Activated CD8-positive, alpha-beta memory T cell treated with anti-CD3 and anti-CD28 coated beads, Interleukin-2, amount 10 ng/mL, durations not matched to agents 7 days and 5 days (primary cell): ENCODE measurements around the gene SYNC. TPM values are rescaled to one million over a fixed set of nuclear protein-coding genes. Genes with fewer than 3 reads are reported as not detected.
"Not testable (repeated sequence)": the region's sequence is repeated elsewhere in the genome, so short reads cannot be mapped to it uniquely, and the experiment has no call there.

Experiments
- ATAC-seq: fragments of 150-1000 bp; cut with Tn5 transposase; one replicate; pipeline ENCODE4 v1.10.0; 2021; ENCODE audit warnings: moderate library complexity
- CTCF ChIA-PET: fragments of 350-600 bp; sonication (Branson Sonifier 250); formaldehyde crosslinking; loops from one replicate; lab custom pipeline; 2021; ENCODE audit warnings: antibody characterized with exemption; lab: Charles Lee
- DNase-seq: peaks from one replicate; pipeline ENCODE4 v3.0.0-alpha.2; 2020
- H3K27ac Mint-ChIP-seq: one replicate; pipeline ENCODE4 v1.8.0; 2021; ENCODE audit warnings: mild to moderate bottlenecking, mixed read lengths
- H3K27me3 Mint-ChIP-seq: one replicate; pipeline ENCODE4 v1.8.0; 2021; ENCODE audit warnings: mixed read lengths
- H3K36me3 Mint-ChIP-seq: one replicate; pipeline ENCODE4 v1.8.0; 2021; ENCODE audit warnings: mild to moderate bottlenecking, mixed read lengths
- H3K4me1 Mint-ChIP-seq: one replicate; pipeline ENCODE4 v1.8.0; 2021; ENCODE audit warnings: mixed read lengths
- H3K4me3 Mint-ChIP-seq: one replicate; pipeline ENCODE4 v1.8.0; 2021; ENCODE audit warnings: mild to moderate bottlenecking, moderate library complexity, mixed read lengths
- H3K9me3 Mint-ChIP-seq: one replicate; pipeline ENCODE4 v1.8.0; 2022; ENCODE audit warnings: low read depth, mixed read lengths
- total RNA-seq, 2 experiments: library from RNA; stranded (reverse); gene quantifications; one replicate each; pipeline ENCODE4 v1.2.3, GENCODE V29; 2021

Gene SYNC
- total RNA-seq, 2 experiments from 2014 or later = not detected

- DNase-seq, H3K9me3 Mint-ChIP-seq, H3K4me3 Mint-ChIP-seq, ATAC-seq, H3K36me3 Mint-ChIP-seq, H3K27ac Mint-ChIP-seq, H3K4me1 Mint-ChIP-seq, CTCF ChIA-PET: not testable (repeated sequence)
- peaks cover 23% of the 10 kb centered on the region for H3K27me3 Mint-ChIP-seq
These were observed 5.6 kb downstream of the SYNC start for GRCh38 chr1:32696996-32697395.

GRCh38 chr1:32696041-32696440 lies 6.5 kb downstream of the SYNC start:
- Mint-ChIP-seq H3K27me3 (peaks cover 14% of the 10 kb centered on the region), H3K27ac (no peak overlapping the region), H3K36me3 (no peaks in the 10 kb centered on the region), H3K4me3 (no peak overlapping the region), H3K4me1 (peaks cover 7% of the 10 kb centered on the region), H3K9me3 (no peaks in the 10 kb centered on the region)
- no peak for ATAC-seq
- DNase-seq = no peak
- CTCF ChIA-PET = no interaction called here

GRCh38 chr1:32695098-32695904 lies 7.3 kb downstream of the SYNC start:
- DNase-seq (no peak), ATAC-seq (no peak)
- no peak overlapping the region for H3K27ac Mint-ChIP-seq
- no peaks in the 10 kb centered on the region for H3K36me3 Mint-ChIP-seq
- H3K4me3 Mint-ChIP-seq = no peak overlapping the region
- H3K9me3 Mint-ChIP-seq = no peaks in the 10 kb centered on the region
- H3K4me1 Mint-ChIP-seq = peaks cover 7% of the 10 kb centered on the region
- peaks cover 12% of the 10 kb centered on the region for H3K27me3 Mint-ChIP-seq
- CTCF ChIA-PET = interaction anchor here (2.1 kb wide), 1 partner anchor 17 kb away, joined by 10 read pairs; no protein-coding TSS in a partner anchor

- Mint-ChIP-seq H3K36me3 (no peaks in the 10 kb centered on the region), H3K9me3 (no peaks in the 10 kb centered on the region), H3K4me3 (no peak overlapping the region), H3K4me1 (peaks cover 5% of the 10 kb centered on the region), H3K27ac (no peak overlapping the region), H3K27me3 (peaks cover 1% of the 10 kb centered on the region)
- ATAC-seq = no peak
- DNase-seq = no peak
- CTCF ChIA-PET = interaction anchor here (1.2 to 2.1 kb wide), 2 partner anchors 12 to 19 kb away, joined by 3 to 10 read pairs; no protein-coding TSS in a partner anchor
These were observed 9.0 kb downstream of the SYNC start for GRCh38 chr1:32693455-32694174.

- ATAC-seq (no peak), DNase-seq (no peak)
- no peaks in the 10 kb centered on the region for H3K4me1 Mint-ChIP-seq
- H3K9me3 Mint-ChIP-seq = no peaks in the 10 kb centered on the region
- CTCF ChIA-PET = interaction anchor here (1.1 kb wide), 2 partner anchors 26 to 186 kb away, joined by 3 to 4 read pairs; no protein-coding TSS in a partner anchor
- no peak overlapping the region for H3K27ac Mint-ChIP-seq
- peaks cover 29% of the 10 kb centered on the region for H3K36me3 Mint-ChIP-seq
- H3K4me3 Mint-ChIP-seq = no peak overlapping the region
- no peaks in the 10 kb centered on the region for H3K27me3 Mint-ChIP-seq
These were observed 16.2 kb downstream of the SYNC start for GRCh38 chr1:32686387-32686786.

GRCh38 chr1:32685498-32685897 lies 17.1 kb downstream of the SYNC start:
- no peak overlapping the region for H3K27ac Mint-ChIP-seq
- H3K36me3 Mint-ChIP-seq = peaks cover 38% of the 10 kb centered on the region
- H3K27me3 Mint-ChIP-seq = no peaks in the 10 kb centered on the region

GRCh38 chr1:32684167-32684811 lies 18.3 kb downstream of the SYNC start:
- no peak for ATAC-seq
- Mint-ChIP-seq H3K9me3 (no peaks in the 10 kb centered on the region), H3K27ac (peak overlapping the region; percentile 20), H3K36me3 (peaks cover 45% of the 10 kb centered on the region), H3K4me3 (no peak overlapping the region), H3K27me3 (no peaks in the 10 kb centered on the region), H3K4me1 (no peaks in the 10 kb centered on the region)
- CTCF ChIA-PET = interaction anchor here (0.6 to 1.6 kb wide), 2 partner anchors 25 to 28 kb away, joined by 3 to 8 read pairs; no protein-coding TSS in a partner anchor
- DNase-seq = no peak

More at GRCh38 chr1:32685498-32685897, 17.1 kb downstream of the SYNC start:
- no peak for ATAC-seq
- DNase-seq = no peak
- H3K4me3 Mint-ChIP-seq = no peak overlapping the region
- H3K4me1 Mint-ChIP-seq = no peaks in the 10 kb centered on the region
- CTCF ChIA-PET = interaction anchor here (1.6 kb wide), 1 partner anchor 27 kb away, joined by 8 read pairs; no protein-coding TSS in a partner anchor
- no peaks in the 10 kb centered on the region for H3K9me3 Mint-ChIP-seq

- ATAC-seq (no peak), DNase-seq (no peak)
- Mint-ChIP-seq H3K4me1 (no peaks in the 10 kb centered on the region), H3K27ac (no peak overlapping the region), H3K9me3 (no peaks in the 10 kb centered on the region), H3K4me3 (no peak overlapping the region), H3K27me3 (no peaks in the 10 kb centered on the region), H3K36me3 (peaks cover 47% of the 10 kb centered on the region)
- CTCF ChIA-PET = no interaction called here
These were observed 19.2 kb downstream of the SYNC start for GRCh38 chr1:32683397-32683796.

- no peak for ATAC-seq
- H3K4me3 Mint-ChIP-seq = no peak overlapping the region
- DNase-seq = no peak
- CTCF ChIA-PET = no interaction called here
- H3K36me3 Mint-ChIP-seq = peaks cover 57% of the 10 kb centered on the region
- no peak overlapping the region for H3K27ac Mint-ChIP-seq
- no peaks in the 10 kb centered on the region for H3K9me3 Mint-ChIP-seq
- H3K27me3 Mint-ChIP-seq = no peaks in the 10 kb centered on the region
- H3K4me1 Mint-ChIP-seq = no peaks in the 10 kb centered on the region
These were observed 20.6 kb downstream of the SYNC start for GRCh38 chr1:32681999-32682398.

- H3K36me3 Mint-ChIP-seq = peaks cover 61% of the 10 kb centered on the region
- H3K4me1 Mint-ChIP-seq = no peaks in the 10 kb centered on the region
- no peaks in the 10 kb centered on the region for H3K27me3 Mint-ChIP-seq
- CTCF ChIA-PET = no interaction called here
- no peak overlapping the region for H3K4me3 Mint-ChIP-seq
- ATAC-seq (no peak), DNase-seq (no peak)
- no peaks in the 10 kb centered on the region for H3K9me3 Mint-ChIP-seq
- no peak overlapping the region for H3K27ac Mint-ChIP-seq
These were observed 21.1 kb downstream of the SYNC start for GRCh38 chr1:32681509-32681908.

GRCh38 chr1:32680642-32681041 lies 21.9 kb downstream of the SYNC start:
- CTCF ChIA-PET = no interaction called here
- Mint-ChIP-seq H3K4me3 (no peak overlapping the region), H3K27me3 (no peaks in the 10 kb centered on the region), H3K27ac (no peak overlapping the region), H3K4me1 (no peaks in the 10 kb centered on the region), H3K9me3 (no peaks in the 10 kb centered on the region), H3K36me3 (peaks cover 58% of the 10 kb centered on the region)
- DNase-seq (no peak), ATAC-seq (no peak)

GRCh38 chr1:32679993-32680392 lies 22.6 kb downstream of the SYNC start:
- H3K4me1 Mint-ChIP-seq, DNase-seq, ATAC-seq, H3K27ac Mint-ChIP-seq, H3K9me3 Mint-ChIP-seq, H3K27me3 Mint-ChIP-seq, H3K4me3 Mint-ChIP-seq: not testable (repeated sequence)
- CTCF ChIA-PET = interaction anchor here (1.3 kb wide), 1 partner anchor 32 kb away, joined by 3 read pairs; no protein-coding TSS in a partner anchor
- peaks cover 55% of the 10 kb centered on the region for H3K36me3 Mint-ChIP-seq

GRCh38 chr1:32676945-32677344 lies 25.6 kb downstream of the SYNC start:
- peaks cover 62% of the 10 kb centered on the region for H3K36me3 Mint-ChIP-seq
- CTCF ChIA-PET = interaction anchor here (0.7 to 1.4 kb wide), 2 partner anchors 35 to 157 kb away, joined by 3 to 4 read pairs; no protein-coding TSS in a partner anchor

More at GRCh38 chr1:32676945-32677344, 25.6 kb downstream of the SYNC start:
- no peak overlapping the region for H3K4me3 Mint-ChIP-seq
- H3K27ac Mint-ChIP-seq = no peak overlapping the region
- H3K4me1 Mint-ChIP-seq = no peaks in the 10 kb centered on the region
- H3K9me3 Mint-ChIP-seq = no peaks in the 10 kb centered on the region
- ATAC-seq (no peak), DNase-seq (no peak)
- no peaks in the 10 kb centered on the region for H3K27me3 Mint-ChIP-seq
